A673 (cell line): Measurements from ENCODE around the gene ATP6V0E1. TPM values are rescaled to one million over a fixed set of nuclear protein-coding genes. Genes with fewer than 3 reads are reported as not detected.

Experiments used
- BruUV-seq: library from RNA; stranded (reverse); fragments of 400-500 nt; replicated peaks from 2 replicates; lab custom pipeline; 2021; lab: Mats Ljungman, UMichigan
- CTCF ChIA-PET: fragments of 300-600 bp; sonication (Branson Sonifier 250); formaldehyde crosslinking; loops from one replicate; lab custom pipeline; 2022; ENCODE audit warnings: antibody characterized with exemption; lab: Charles Lee
- POLR2A ChIA-PET: fragments of 300-600 bp; sonication (Branson Sonifier 250); formaldehyde crosslinking; loops from one replicate; lab custom pipeline; 2022; ENCODE audit warnings: antibody characterized with exemption; ENCODE audit not compliant: low non-redundant PET; lab: Charles Lee
- DNase-seq: peaks from one replicate; pipeline ENCODE4 v3.0.0-alpha.2; 2015; ENCODE audit warnings: low spot score
- H3K27ac ChIP-seq: fragments of 200-600 bp; sonication (generic); 2 replicates; pipeline ENCODE4 v1.5.1; 2016; ENCODE audit warnings: mixed run types, low read depth, mild to moderate bottlenecking, mixed read lengths, antibody characterized with exemption, low read length; ENCODE audit not compliant: poor library complexity, severe bottlenecking
- H3K27me3 ChIP-seq: fragments of 200-600 bp; sonication (generic); replicated peaks from 2 replicates; pipeline ENCODE4 v1.6.1; 2017; ENCODE audit warnings: mixed run types, low read depth, mild to moderate bottlenecking, mixed read lengths, antibody characterized with exemption, low read length; ENCODE audit not compliant: insufficient read depth, poor library complexity
- H3K36me3 ChIP-seq: fragments of 200-600 bp; sonication (generic); 2 replicates; pipeline ENCODE4 v1.6.1; 2016; ENCODE audit warnings: mixed run types, mild to moderate bottlenecking, mixed read lengths, antibody characterized with exemption, low read length; ENCODE audit not compliant: insufficient read depth, poor library complexity, severe bottlenecking
- H3K4me1 ChIP-seq: fragments of 200-600 bp; sonication (generic); 2 replicates; pipeline ENCODE4 v1.6.1; 2017; ENCODE audit warnings: mixed run types, mild to moderate bottlenecking, mixed read lengths, antibody characterized with exemption, low read length; ENCODE audit not compliant: insufficient read depth, poor library complexity, severe bottlenecking
- H3K4me3 ChIP-seq: fragments of 200-600 bp; sonication (generic); 2 replicates; pipeline ENCODE4 v1.5.1; 2016; ENCODE audit warnings: low read depth, mixed run types, mild to moderate bottlenecking, mixed read lengths, low read length; ENCODE audit not compliant: poor library complexity, severe bottlenecking
- H3K9me3 ChIP-seq: fragments of 200-600 bp; sonication (generic); 2 replicates; pipeline ENCODE4 v1.6.1; 2016; ENCODE audit warnings: mixed run types, low read depth, mild to moderate bottlenecking, mixed read lengths, antibody characterized with exemption, low read length; ENCODE audit not compliant: poor library complexity, severe bottlenecking
- CTCF ChIP-seq: fragments of 300-800, 200-600 bp; sonication (generic); conservative IDR thresholded peaks from 2 replicates; pipeline ENCODE4 v1.5.1; 2017; ENCODE audit warnings: low read depth, mild to moderate bottlenecking, antibody characterized with exemption, low read length, moderate library complexity, mixed read lengths
- EZH2 ChIP-seq: fragments of 200-600 bp; sonication (generic); IDR thresholded peaks from 2 replicates; pipeline ENCODE4 v1.6.1; 2017; ENCODE audit warnings: borderline replicate concordance, low read depth, mild to moderate bottlenecking, mixed read lengths, antibody characterized with exemption, low read length; ENCODE audit not compliant: poor library complexity, severe bottlenecking
- intact Hi-C: fragments of 100-400 bp; cut with micrococcal nuclease; formaldehyde crosslinking; loops from one replicate; pipeline ENCODE4 v1.10.0; 2022; ENCODE audit not compliant: unreplicated experiment
- total RNA-seq: library from RNA; stranded (reverse); gene quantifications from 2 replicates; pipeline ENCODE4 v1.2.3, GENCODE V29; 2021

The ATP6V0E1 gene
- total RNA-seq, 1 experiment from 2014 or later: 148 TPM

GRCh38 chr5:173001229-173001841 is 17.8 kb downstream of the ATP6V0E1 start:
- no peak for TF ChIP-seq CTCF
- TF ChIP-seq EZH2: no peak
- no peak overlapping the region for H3K4me3 ChIP-seq
- intact Hi-C loops: no loop called here
- CTCF ChIA-PET: no interaction called here
- no TSS peak for BruUV-seq
- H3K4me1 ChIP-seq: no peaks in the 10 kb centered on the region
- POLR2A ChIA-PET: no interaction called here
- DNase-seq: no peak
- no peaks in the 10 kb centered on the region for H3K27me3 ChIP-seq
- no peak overlapping the region for H3K27ac ChIP-seq
- peaks cover 12% of the 10 kb centered on the region for H3K36me3 ChIP-seq
- no peaks in the 10 kb centered on the region for H3K9me3 ChIP-seq

GRCh38 chr5:173003360-173003759 is 19.8 kb downstream of the ATP6V0E1 start:
- Histone ChIP-seq H3K4me1 (no peaks in the 10 kb centered on the region), H3K27me3 (no peaks in the 10 kb centered on the region), H3K9me3 (no peaks in the 10 kb centered on the region), H3K36me3 (no peaks in the 10 kb centered on the region), H3K27ac (no peak overlapping the region), H3K4me3 (no peak overlapping the region)
- no peak for DNase-seq
- TF ChIP-seq CTCF: no peak
- TF ChIP-seq EZH2: no peak
- ChIA-PET CTCF (no interaction called here), POLR2A (no interaction called here)
- BruUV-seq: no TSS peak
- intact Hi-C loops: no loop called here

- Histone ChIP-seq H3K4me3 (no peak overlapping the region), H3K27ac (no peak overlapping the region), H3K4me1 (no peaks in the 10 kb centered on the region), H3K9me3 (no peaks in the 10 kb centered on the region), H3K27me3 (no peaks in the 10 kb centered on the region), H3K36me3 (no peaks in the 10 kb centered on the region)
- CTCF ChIA-PET: no interaction called here
- DNase-seq: no peak
- TF ChIP-seq CTCF (no peak), EZH2 (no peak)
- no TSS peak for BruUV-seq
- intact Hi-C loops: no loop called here
- POLR2A ChIA-PET: no interaction called here
These were observed 20.4 kb downstream of the ATP6V0E1 start for GRCh38 chr5:173004013-173004412.
